Midbrain (tissue), 1 donor: Measurements from ENCODE around the gene CCDC78.
"Not testable (repeated sequence)": the region's sequence is repeated elsewhere in the genome, so short reads cannot be mapped to it uniquely, and the experiment has no call there.

Experiments used
- DNase-seq: peaks from one replicate; lab custom pipeline; 2025; lab: John Stamatoyannopoulos, UW

CCDC78 gene

DNA sequence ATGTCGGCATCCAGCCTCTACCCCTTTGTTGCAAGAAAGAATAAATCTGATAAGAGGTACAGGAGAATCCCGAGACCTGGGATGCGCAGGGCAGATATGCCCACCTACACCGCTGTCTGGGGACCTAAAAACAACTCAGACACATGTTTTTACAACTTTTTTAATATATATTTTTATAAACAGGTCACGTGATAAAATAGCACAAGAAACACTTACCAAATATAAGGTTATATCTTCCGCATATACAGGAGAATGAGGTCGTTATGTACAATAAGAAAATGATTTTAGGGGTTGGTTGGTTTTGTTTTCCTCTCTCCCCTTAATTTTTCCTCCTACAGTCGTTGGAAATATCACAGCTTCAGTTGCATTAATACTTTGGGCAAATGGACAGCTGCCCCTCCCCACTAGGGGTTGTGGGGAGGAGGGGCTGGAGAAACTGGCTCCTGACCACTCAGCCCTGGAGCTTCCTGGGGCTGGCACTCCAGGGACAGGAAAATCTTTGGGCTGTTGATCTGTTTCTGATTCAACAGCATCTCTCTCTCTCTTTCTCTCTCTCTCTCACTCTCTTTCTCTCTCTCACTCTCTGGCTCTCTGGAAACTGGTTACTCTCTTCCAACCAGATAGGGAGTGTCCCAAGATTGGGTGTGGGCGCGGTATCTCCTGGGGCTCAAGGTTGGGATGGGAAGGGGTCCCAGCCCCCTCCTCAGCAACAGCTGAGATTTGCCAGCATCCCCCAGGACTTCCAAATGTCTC is 33.7 kb downstream of the CCDC78 start:
- no peak for DNase-seq

GRCh38 chr16:691242-691641 is 35.0 kb downstream of the CCDC78 start:
- DNase-seq = not testable (repeated sequence)

- no peak for DNase-seq
Observed at GRCh38 chr16:689175-689897, 36.9 kb downstream of the CCDC78 start.

DNA sequence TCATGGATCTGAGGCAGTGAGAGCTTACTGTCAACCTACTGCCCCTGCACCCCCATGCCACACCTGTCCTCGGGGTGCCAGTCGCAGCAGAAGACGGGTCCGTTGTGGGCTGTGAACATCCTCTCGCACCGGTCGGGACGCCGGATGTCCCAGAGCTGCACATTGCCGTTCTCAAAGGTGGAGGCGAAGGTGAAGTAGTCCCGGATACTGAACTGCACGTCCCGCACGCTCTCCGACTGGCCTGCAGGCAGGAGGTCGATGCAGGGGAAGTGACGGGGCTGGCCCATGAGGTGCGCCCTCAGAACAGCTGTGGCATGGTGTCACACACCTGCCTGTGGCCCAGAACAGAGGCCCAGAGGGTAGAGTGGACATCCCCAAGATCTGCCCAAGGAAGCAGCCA is 38.7 kb downstream of the CCDC78 start:
- DNase-seq = no peak

DNA sequence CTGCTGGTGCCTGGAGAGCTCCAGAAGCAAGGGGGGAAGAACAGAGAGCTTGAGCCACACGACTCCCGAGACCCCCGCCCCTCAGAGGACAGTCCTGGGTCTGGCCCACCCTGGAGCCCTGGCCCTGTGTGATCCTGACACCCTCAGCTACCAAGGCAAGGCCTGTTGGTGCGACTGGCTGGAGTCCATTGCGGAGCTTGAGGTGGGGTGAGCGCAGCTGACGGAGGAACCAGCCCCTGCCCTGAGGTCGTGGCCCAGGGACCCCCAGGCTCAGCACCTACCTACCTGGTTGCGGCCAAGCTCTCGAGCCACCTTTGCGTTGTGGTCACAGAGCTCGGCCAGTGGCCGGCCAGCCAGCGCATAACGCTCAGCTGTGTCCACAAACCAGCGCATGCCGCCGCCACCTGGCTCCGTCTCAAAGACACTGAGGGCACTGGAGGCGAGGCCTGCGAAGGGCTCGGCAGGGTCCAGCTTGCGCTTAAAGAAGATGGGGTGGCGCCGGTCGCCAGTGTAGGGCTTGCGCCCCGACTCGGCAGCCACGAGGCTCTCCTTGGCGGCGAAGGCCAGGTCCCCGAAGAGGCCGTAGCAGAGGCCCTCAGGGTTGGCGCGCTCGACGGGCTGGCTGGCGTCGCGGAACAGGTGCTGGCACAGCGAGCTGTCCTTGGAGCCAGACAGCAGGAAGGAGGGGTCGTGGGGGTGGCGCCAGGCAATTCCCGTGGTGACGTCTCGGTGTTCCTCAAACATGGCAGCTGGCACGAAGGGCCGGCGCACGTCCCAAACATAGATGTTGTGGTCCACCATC is 39.6 kb downstream of the CCDC78 start:
- no peak for DNase-seq

DNA sequence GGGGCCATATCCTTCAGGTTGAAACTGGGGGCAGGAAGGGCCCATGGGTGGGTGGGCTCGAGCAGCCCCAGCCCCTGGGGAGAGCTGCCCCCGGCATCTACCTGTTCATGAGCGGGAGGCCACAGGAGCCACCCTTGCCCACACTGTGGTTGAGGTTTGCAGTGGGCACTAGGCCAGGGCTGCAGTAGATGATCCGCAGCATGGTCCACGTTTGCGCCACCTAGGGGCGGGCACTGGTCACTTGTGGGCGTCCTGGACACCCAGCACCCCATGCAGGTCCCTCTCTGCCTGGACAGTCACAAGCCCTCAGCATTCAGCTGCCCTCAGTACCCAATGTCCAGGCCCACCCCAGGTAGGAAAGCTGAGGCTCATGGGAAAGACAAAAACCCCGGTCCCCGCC is 40.3 kb downstream of the CCDC78 start:
- DNase-seq = no peak

DNA sequence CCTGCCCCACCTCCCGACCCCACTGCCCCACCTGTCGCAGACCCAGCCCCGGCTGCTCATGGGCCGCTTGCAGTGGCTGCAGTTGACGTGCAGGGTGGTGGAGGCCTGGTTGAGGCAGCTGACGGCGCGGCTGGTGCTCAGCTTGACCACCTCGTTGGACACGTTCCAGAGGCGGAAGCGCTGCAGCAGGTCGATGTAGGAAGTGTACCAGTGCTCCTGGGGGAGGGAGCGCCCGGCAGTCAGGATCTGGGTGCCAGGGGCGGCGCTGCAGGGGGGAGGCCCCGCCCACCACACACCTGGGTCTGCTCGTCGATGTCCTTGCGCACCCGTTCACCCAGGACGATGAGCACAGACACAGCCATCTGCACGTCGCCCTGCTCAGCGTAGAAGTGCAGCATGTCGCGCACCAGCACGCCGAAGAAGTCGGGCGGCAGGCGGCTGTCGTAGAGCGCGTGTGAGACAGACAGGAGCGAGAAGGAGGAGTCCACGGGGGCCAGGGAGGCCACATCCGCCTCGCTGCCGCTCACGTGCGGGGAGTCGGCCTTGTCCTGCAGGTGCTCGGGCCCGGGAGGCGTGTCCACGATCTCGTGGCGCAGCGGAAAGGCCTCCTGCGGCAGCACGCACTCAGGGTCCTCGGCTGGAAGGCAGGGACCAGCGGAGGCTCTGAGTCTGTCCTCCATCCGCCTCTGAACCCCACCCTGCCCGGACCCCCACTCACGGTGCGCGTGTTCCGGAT is 41.1 kb downstream of the CCDC78 start:
- DNase-seq = no peak

GRCh38 chr16:684071-684794 is 42.0 kb downstream of the CCDC78 start, which contains the start of gene JMJD8:
TSS of gene JMJD8 (minus strand) at chr16:684334. CDS start at chr16:684319, 15 bp downstream.
- DNase-seq = peak; percentile 97

GRCh38 chr16:683396-684070 is 42.7 kb downstream of the CCDC78 start:
- DNase-seq = no peak

- no peak for DNase-seq
Observed at GRCh38 chr16:682493-683395, 43.5 kb downstream of the CCDC78 start.

DNA sequence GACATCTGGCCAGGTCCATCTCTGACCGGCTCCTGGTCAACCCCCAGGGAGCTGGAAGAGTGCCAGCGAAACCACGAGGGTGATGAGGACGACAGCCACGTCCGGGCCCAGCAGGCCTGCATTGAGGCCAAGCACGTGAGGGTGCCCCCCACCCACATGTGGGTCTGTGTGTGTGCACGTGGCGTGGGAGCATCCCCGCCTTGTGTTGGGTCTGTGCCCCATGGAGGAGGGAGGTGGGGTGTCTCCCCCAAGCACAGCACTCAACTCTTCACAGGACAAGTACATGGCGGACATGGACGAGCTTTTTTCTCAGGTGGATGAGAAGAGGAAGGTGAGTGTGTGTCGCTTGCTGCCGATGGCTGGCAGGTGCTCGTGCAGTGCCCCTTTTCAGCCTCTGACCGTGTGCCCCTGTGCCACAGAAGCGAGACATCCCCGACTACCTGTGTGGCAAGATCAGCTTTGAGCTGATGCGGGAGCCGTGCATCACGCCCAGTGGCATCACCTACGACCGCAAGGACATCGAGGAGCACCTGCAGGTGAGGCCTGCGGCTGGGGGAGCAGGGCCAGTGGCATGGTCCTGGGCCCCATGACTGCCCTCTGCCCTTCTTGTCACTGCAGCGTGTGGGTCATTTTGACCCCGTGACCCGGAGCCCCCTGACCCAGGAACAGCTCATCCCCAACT is 44.4 kb downstream of the CCDC78 start:
- no peak for DNase-seq

DNA sequence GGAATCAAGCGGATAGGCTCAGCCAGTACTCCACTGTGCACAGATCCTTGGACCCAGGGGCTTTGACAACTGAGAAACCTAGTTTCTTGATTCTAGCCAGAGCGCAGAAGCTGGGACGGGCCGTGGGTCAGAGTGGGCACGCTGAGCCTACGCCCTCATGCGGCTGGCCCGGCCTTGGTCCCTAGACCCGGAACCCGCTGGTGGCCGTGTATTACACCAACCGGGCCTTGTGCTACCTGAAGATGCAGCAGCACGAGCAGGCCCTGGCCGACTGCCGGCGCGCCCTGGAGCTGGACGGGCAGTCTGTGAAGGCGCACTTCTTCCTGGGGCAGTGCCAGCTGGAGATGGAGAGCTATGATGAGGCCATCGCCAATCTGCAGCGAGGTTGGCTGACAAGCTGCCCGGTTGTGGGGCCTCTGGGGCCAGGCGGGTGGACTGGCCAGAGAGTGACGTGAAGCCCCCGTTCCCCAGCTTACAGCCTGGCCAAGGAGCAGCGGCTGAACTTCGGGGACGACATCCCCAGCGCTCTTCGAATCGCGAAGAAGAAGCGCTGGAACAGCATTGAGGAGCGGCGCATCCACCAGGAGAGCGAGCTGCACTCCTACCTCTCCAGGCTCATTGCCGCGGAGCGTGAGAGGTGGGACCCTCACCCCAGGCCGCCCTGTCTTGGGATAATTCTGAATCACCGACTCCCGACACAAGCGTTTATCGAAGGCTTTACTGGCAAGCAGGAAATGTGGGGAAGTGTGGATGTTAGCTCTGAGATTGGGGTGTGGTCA is 45.1 kb downstream of the CCDC78 start:
- no peak for DNase-seq

DNA sequence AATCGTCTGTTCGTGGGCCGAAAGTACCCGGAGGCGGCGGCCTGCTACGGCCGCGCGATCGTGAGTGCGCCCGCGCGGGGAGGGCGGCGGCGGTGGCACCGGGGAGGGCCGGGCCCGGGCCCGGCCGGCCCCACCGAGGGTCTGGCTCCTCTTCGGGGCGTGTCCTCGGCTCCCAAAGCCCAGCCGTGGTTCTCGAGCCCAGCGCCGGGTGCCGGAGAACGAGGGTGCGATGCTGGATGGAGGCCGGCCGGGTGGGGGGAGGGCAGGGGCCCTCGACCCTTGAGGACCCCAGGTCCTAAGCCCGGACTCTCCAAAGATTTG is 45.7 kb downstream of the CCDC78 start:
- DNase-seq = no peak

GRCh38 chr16:679814-680624 is 46.2 kb downstream of the CCDC78 start, which contains the start of gene STUB1:
TSS of gene STUB1 (plus strand) at chr16:680410. CDS start at chr16:680526, 116 bp downstream.
- DNase-seq = peak; percentile 84

- peak; percentile 51 for DNase-seq
Observed at GRCh38 chr16:678858-679813, 47.1 kb downstream of the CCDC78 start.

DNA sequence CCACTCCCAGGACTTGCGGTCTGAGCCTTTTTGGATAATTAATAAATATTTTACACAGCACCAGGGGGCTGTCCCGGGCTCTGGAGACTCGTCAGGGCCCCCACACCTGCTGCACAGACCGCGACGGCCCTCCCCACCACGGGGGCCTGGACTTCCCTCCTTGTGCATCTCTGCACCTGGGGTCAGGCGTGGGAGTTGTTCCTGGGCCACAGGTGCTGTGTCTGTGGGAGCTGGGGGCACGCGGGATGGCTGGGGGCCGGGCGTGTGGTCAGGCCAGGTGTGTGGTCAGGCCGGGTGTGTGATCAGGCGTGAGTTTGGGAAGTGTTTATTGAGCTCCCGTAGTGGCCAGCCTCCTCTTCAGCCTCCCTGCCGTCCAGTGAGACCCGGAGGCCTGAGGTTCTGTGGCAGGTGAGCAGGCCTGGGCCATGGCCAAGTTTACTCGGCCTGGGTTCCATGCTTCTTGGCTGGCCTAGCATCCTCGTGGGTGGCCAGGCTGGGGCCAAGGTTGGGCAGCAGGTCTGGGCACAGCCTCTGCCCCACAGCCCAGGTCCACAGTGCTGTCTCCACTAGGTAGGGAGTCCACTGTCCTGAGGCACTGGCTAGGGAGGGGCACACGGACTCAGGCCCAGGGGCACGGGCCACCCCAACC is 47.9 kb downstream of the CCDC78 start:
- DNase-seq = no peak
